Parathyroid adenoma (tissue), 2 donors: ENCODE results near the gene RSPH9.

Source experiments
- H2AFZ ChIP-seq: fragments of 300-600 bp; sonication (generic); one replicate; pipeline ENCODE4 v1.7.0; 2017; ENCODE audit warnings: antibody characterized with exemption, mild to moderate bottlenecking
- H3K27ac ChIP-seq: fragments of 300-600 bp; sonication (generic); one replicate; pipeline ENCODE4 v1.7.0; 2017
- H3K27me3 ChIP-seq: fragments of 300-600 bp; sonication (generic); one replicate; pipeline ENCODE4 v1.7.0; 2017; ENCODE audit warnings: low read length; ENCODE audit not compliant: control insufficient read depth, insufficient read depth
- H3K36me3 ChIP-seq: fragments of 300-600 bp; sonication (generic); one replicate; pipeline ENCODE4 v1.7.0; 2017; ENCODE audit warnings: low read length; ENCODE audit not compliant: control insufficient read depth, insufficient read depth
- H3K4me1 ChIP-seq: fragments of 300-600 bp; sonication (generic); one replicate; pipeline ENCODE4 v1.7.0; 2017; ENCODE audit warnings: control low read depth
- H3K4me2 ChIP-seq: fragments of 300-600 bp; sonication (generic); one replicate; pipeline ENCODE4 v1.7.0; 2017; ENCODE audit warnings: low read length
- H3K4me3 ChIP-seq: fragments of 300-600 bp; sonication (generic); one replicate; pipeline ENCODE4 v1.7.0; 2017; ENCODE audit warnings: low read depth, low read length
- H3K79me2 ChIP-seq: fragments of 300-600 bp; sonication (generic); one replicate; pipeline ENCODE4 v1.7.0; 2017; ENCODE audit warnings: control low read depth
- H3K9ac ChIP-seq: fragments of 300-600 bp; sonication (generic); one replicate; pipeline ENCODE4 v1.7.0; 2017; ENCODE audit warnings: mild to moderate bottlenecking
- H3K9me3 ChIP-seq: fragments of 300-600 bp; sonication (generic); one replicate; pipeline ENCODE4 v1.7.0; 2017; ENCODE audit warnings: low read length; ENCODE audit not compliant: control insufficient read depth
- CTCF ChIP-seq: fragments of 300-600 bp; sonication (generic); IDR thresholded peaks from one replicate; pipeline ENCODE4 v1.7.0; 2017; ENCODE audit warnings: antibody characterized with exemption, mild to moderate bottlenecking
- donor health status: primary hyperparathyroidism.

Gene RSPH9

GRCh38 chr6:43627008-43627825 is 17.6 kb upstream of the RSPH9 start:
- peaks cover 13% of the 10 kb centered on the region for H3K4me1 ChIP-seq
- no peaks in the 10 kb centered on the region for H3K27me3 ChIP-seq
- peak overlapping the region; percentile 47 for H3K4me2 ChIP-seq
- H3K4me3 ChIP-seq, result peak overlapping the region; percentile 33
- no peaks in the 10 kb centered on the region for H3K9me3 ChIP-seq
- no peak for TF ChIP-seq CTCF
- peak overlapping the region; percentile 80 for H3K27ac ChIP-seq
- H3K36me3 ChIP-seq, result no peaks in the 10 kb centered on the region
- no peaks in the 10 kb centered on the region for H3K79me2 ChIP-seq
- H3K9ac ChIP-seq, result no peak overlapping the region
- no peak overlapping the region for H2AFZ ChIP-seq

GRCh38 chr6:43628393-43629103 is 16.3 kb upstream of the RSPH9 start:
- Histone ChIP-seq H3K4me1 (peaks cover 13% of the 10 kb centered on the region), H3K79me2 (no peaks in the 10 kb centered on the region), H3K9me3 (no peaks in the 10 kb centered on the region), H3K27ac (peak overlapping the region; percentile 83), H2AFZ (peak overlapping the region; percentile 77), H3K9ac (peak overlapping the region; percentile 49), H3K36me3 (no peaks in the 10 kb centered on the region), H3K27me3 (no peaks in the 10 kb centered on the region), H3K4me2 (peak overlapping the region; percentile 83), H3K4me3 (peak overlapping the region; percentile 73)
- no peak for TF ChIP-seq CTCF

- Histone ChIP-seq H3K27ac (peak within 1 kb of the TSS; percentile 93), H3K4me2 (peak within 1 kb of the TSS; percentile 83), H2AFZ (peak within 1 kb of the TSS; percentile 92), H3K9me3 (no peaks in the 10 kb centered on the region), H3K4me1 (peaks cover 13% of the 10 kb centered on the region), H3K9ac (peak within 1 kb of the TSS; percentile 49), H3K36me3 (no peaks in the 10 kb centered on the region), H3K79me2 (no peaks in the 10 kb centered on the region), H3K27me3 (no peaks in the 10 kb centered on the region), H3K4me3 (peak within 1 kb of the TSS; percentile 79)
- no peak for TF ChIP-seq CTCF
Observed at GRCh38 chr6:43629104-43629504, 15.7 kb upstream of the RSPH9 start, which contains the start of gene GTPBP2. Gene GTPBP2, minus strand, starts transcription at chr6:43629264. Its CDS starts 102 bp downstream, at chr6:43629162.

GRCh38 chr6:43629505-43630300 is 15.1 kb upstream of the RSPH9 start:
- H3K4me2 ChIP-seq, result peak overlapping the region; percentile 82
- peak overlapping the region; percentile 93 for H3K27ac ChIP-seq
- peaks cover 14% of the 10 kb centered on the region for H3K4me1 ChIP-seq
- TF ChIP-seq CTCF, result peak; percentile 3
- H3K27me3 ChIP-seq, result no peaks in the 10 kb centered on the region
- H3K9ac ChIP-seq, result no peak overlapping the region
- H3K4me3 ChIP-seq, result peak overlapping the region; percentile 79
- no peaks in the 10 kb centered on the region for H3K79me2 ChIP-seq
- H3K9me3 ChIP-seq, result no peaks in the 10 kb centered on the region
- H2AFZ ChIP-seq, result peak overlapping the region; percentile 92
- no peaks in the 10 kb centered on the region for H3K36me3 ChIP-seq
